Measurements from ENCODE around the gene STXBP4. TPM values are rescaled to one million over a fixed set of nuclear protein-coding genes. Genes with fewer than 3 reads are reported as not detected.

The STXBP4 gene
- total RNA-seq, 1 experiment from 2014 or later, result 19.5 TPM

- no peak for DNase-seq (ENCODE audit: low read depth)
Observed at GRCh38 chr17:55121268-55121667, 152.7 kb downstream of the STXBP4 start.

GRCh38 chr17:55122114-55122513 lies 153.5 kb downstream of the STXBP4 start:
- DNase-seq (ENCODE audit: low read depth), result no peak

GRCh38 chr17:55124730-55125360 lies 156.3 kb downstream of the STXBP4 start:
- no peak for DNase-seq (ENCODE audit: low read depth)

- no peak for DNase-seq (ENCODE audit: low read depth)
Observed at GRCh38 chr17:55133583-55133982, 165.0 kb downstream of the STXBP4 start.

GRCh38 chr17:55134486-55135157 lies 166.1 kb downstream of the STXBP4 start:
- no peak for DNase-seq (ENCODE audit: low read depth)

- no peak for DNase-seq (ENCODE audit: low read depth)
Observed at GRCh38 chr17:55140809-55141208, 172.2 kb downstream of the STXBP4 start.

GRCh38 chr17:55144518-55144917 lies 176.0 kb downstream of the STXBP4 start:
- DNase-seq (ENCODE audit: low read depth), result no peak

- no peak for DNase-seq (ENCODE audit: low read depth)
Observed at GRCh38 chr17:55149485-55149884, 180.9 kb downstream of the STXBP4 start.

- DNase-seq (ENCODE audit: low read depth), result no peak
Observed at GRCh38 chr17:55152236-55152635, 183.7 kb downstream of the STXBP4 start.

- DNase-seq (ENCODE audit: low read depth), result no peak
Observed at GRCh38 chr17:55154101-55154500, 185.5 kb downstream of the STXBP4 start.

GRCh38 chr17:55155856-55156560 lies 187.4 kb downstream of the STXBP4 start:
- no peak for DNase-seq (ENCODE audit: low read depth)

- DNase-seq (ENCODE audit: low read depth), result peak; percentile 32
Observed at GRCh38 chr17:55157165-55157564, 188.6 kb downstream of the STXBP4 start.

GRCh38 chr17:55158439-55158838 lies 189.9 kb downstream of the STXBP4 start:
- peak; percentile 35 for DNase-seq (ENCODE audit: low read depth)

GRCh38 chr17:55159251-55159650 lies 190.7 kb downstream of the STXBP4 start:
- no peak for DNase-seq (ENCODE audit: low read depth)

- DNase-seq (ENCODE audit: low read depth), result no peak
Observed at GRCh38 chr17:55160501-55160900, 191.9 kb downstream of the STXBP4 start.

GRCh38 chr17:55161935-55162555 lies 193.5 kb downstream of the STXBP4 start:
- DNase-seq (ENCODE audit: low read depth), result peak; percentile 83

- DNase-seq (ENCODE audit: low read depth), result no peak
Observed at GRCh38 chr17:55162556-55162946, 194.0 kb downstream of the STXBP4 start.

- no peak for DNase-seq (ENCODE audit: low read depth)
Observed at GRCh38 chr17:55163408-55163807, 194.8 kb downstream of the STXBP4 start.

GRCh38 chr17:55166506-55166905 lies 197.9 kb downstream of the STXBP4 start:
- DNase-seq (ENCODE audit: low read depth), result no peak

- DNase-seq (ENCODE audit: low read depth), result no peak
Observed at GRCh38 chr17:55167024-55167725, 198.6 kb downstream of the STXBP4 start.

GRCh38 chr17:55168958-55169687 lies 200.6 kb downstream of the STXBP4 start:
- DNase-seq (ENCODE audit: low read depth), result no peak
